ENCODE measurements around the gene PLEKHM3.
A peak's percentile ranks its signal among the peaks of the same experiment; 100 is the strongest.

Gene PLEKHM3

DNA sequence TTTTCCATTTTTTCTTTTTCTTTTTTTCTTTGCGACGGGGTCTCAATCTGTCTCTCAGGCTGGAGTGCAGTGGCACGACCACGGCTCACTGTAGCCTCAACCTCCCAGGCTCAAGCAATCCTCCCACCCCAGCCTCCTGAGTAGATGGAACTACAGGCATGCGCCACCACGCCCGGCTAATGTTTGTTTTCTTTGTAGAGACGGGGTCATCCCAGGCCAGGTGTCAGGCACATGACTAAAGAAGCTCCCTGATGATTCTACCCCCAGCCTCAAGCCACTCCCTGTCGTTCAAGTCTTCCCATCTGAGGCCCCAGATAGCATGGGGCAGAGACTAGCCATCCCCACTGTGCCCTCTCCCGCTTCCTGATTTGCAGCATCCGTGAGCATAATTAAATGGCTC lies 245.8 kb downstream of the PLEKHM3 start:
- TF ChIP-seq SUZ12 (IDR thresholded peaks at IDR 0.05; ENCODE audit: extremely low read depth, insufficient read depth, insufficient read length) (no peak), ZNF274 (IDR thresholded peaks at IDR 0.05; ENCODE audit: low read depth, low read length) (no peak), YY1 (IDR thresholded peaks at IDR 0.05; ENCODE audit: insufficient read depth, insufficient read length) (no peak)
- H3K9me3 ChIP-seq (ENCODE audit: insufficient read depth, low read length), result no peaks in the 10 kb centered on the region
- H3K27me3 ChIP-seq (ENCODE audit: insufficient read depth, insufficient read length), result no peaks in the 10 kb centered on the region
- no peak overlapping the region for H3K4me3 ChIP-seq (ENCODE audit: insufficient read length, low read depth)
- no peaks in the 10 kb centered on the region for H3K36me3 ChIP-seq (ENCODE audit: insufficient read depth, insufficient read length, low read length)
- no peak for DNase-seq (ENCODE audit: low read depth, low spot score)
- no peak overlapping the region for H3K9ac ChIP-seq (ENCODE audit: insufficient read length, low read depth)
- no peaks in the 10 kb centered on the region for H3K4me1 ChIP-seq (ENCODE audit: insufficient read depth, insufficient read length)

DNA sequence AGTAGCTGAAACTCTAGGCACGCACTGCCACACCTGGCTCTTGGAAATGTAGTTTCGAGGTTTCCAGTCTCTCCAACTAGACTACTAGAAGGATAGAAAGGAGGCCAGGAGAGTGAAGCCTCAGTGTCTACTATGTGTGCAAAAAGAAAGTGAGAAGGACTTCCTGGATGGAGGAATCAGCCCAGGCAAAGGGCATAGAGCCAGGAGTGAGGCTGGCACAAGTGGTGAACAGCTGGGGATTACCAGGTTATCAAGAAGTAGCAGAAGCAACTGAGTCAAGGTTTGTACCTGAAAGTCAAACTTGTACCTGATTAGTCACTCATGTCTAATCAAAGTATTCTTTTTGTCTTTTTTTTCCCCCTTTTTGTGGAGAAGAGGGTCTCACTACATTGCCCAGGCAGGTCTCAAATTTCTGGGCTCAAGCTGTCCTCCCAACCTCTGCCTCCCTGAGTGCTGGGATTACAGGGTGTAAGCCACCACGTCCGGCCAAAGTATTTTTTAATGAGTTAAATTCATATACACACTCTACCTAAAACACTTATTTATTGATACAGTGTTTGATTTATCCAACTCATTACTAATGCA lies 246.9 kb downstream of the PLEKHM3 start:
- Histone ChIP-seq H3K9me3 (ENCODE audit: insufficient read depth, low read length) (no peaks in the 10 kb centered on the region), H3K36me3 (ENCODE audit: insufficient read depth, insufficient read length, low read length) (no peaks in the 10 kb centered on the region), H3K4me1 (ENCODE audit: insufficient read depth, insufficient read length) (no peaks in the 10 kb centered on the region), H3K27me3 (ENCODE audit: insufficient read depth, insufficient read length) (no peaks in the 10 kb centered on the region), H3K9ac (ENCODE audit: insufficient read length, low read depth) (no peak overlapping the region), H3K4me3 (ENCODE audit: insufficient read length, low read depth) (no peak overlapping the region)
- TF ChIP-seq SUZ12 (IDR thresholded peaks at IDR 0.05; ENCODE audit: extremely low read depth, insufficient read depth, insufficient read length) (no peak), YY1 (IDR thresholded peaks at IDR 0.05; ENCODE audit: insufficient read depth, insufficient read length) (no peak), ZNF274 (IDR thresholded peaks at IDR 0.05; ENCODE audit: low read depth, low read length) (no peak)
- no peak for DNase-seq (ENCODE audit: low read depth, low spot score)

DNA sequence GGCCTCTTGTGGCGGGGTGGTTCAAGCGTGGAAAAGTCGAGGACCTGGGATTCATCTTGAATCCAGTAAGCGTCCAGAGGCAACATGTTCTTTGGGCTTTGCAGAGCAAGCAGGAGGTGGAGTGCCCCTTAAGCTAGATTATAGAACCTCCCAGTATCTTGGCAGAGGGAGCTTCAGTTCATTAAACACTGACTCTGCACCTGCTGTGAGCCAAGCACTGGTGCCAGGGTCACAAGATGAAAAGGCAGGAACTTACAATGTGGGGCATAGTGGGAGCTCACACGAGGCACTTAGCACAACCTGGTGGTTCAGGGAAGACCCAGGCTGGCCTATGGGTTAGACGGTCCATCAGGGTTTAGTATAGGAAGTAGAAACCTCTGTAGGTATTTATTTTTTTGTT lies 248.2 kb downstream of the PLEKHM3 start:
- no peak for DNase-seq (ENCODE audit: low read depth, low spot score)
- H3K4me1 ChIP-seq (ENCODE audit: insufficient read depth, insufficient read length), result no peaks in the 10 kb centered on the region
- H3K4me3 ChIP-seq (ENCODE audit: insufficient read length, low read depth), result no peak overlapping the region
- no peaks in the 10 kb centered on the region for H3K9me3 ChIP-seq (ENCODE audit: insufficient read depth, low read length)
- H3K27me3 ChIP-seq (ENCODE audit: insufficient read depth, insufficient read length), result no peaks in the 10 kb centered on the region
- H3K36me3 ChIP-seq (ENCODE audit: insufficient read depth, insufficient read length, low read length), result no peaks in the 10 kb centered on the region
- TF ChIP-seq YY1 (IDR thresholded peaks at IDR 0.05; ENCODE audit: insufficient read depth, insufficient read length) (no peak), ZNF274 (IDR thresholded peaks at IDR 0.05; ENCODE audit: low read depth, low read length) (no peak), SUZ12 (IDR thresholded peaks at IDR 0.05; ENCODE audit: extremely low read depth, insufficient read depth, insufficient read length) (no peak)
- H3K9ac ChIP-seq (ENCODE audit: insufficient read length, low read depth), result no peak overlapping the region

DNA sequence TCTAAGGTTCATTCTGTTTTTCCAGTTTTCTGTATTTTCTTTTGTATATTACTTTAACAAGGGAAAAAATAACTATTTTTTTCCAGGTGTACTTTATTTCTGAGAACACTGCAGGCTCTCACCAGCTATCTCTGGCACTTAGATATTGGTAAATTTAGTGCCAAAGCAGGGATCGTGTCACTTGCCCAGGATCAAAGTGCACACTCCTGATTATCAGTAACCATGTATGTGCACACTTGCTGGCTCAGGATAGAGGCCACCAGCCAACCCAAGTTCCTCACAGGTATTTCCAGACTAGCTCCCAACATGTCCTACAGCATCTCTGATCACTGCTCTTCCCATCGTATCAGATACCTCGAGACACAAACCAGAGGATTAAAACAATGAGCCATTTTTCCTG lies 249.9 kb downstream of the PLEKHM3 start:
- Histone ChIP-seq H3K27me3 (ENCODE audit: insufficient read depth, insufficient read length) (peaks cover 6% of the 10 kb centered on the region), H3K36me3 (ENCODE audit: insufficient read depth, insufficient read length, low read length) (no peaks in the 10 kb centered on the region), H3K9ac (ENCODE audit: insufficient read length, low read depth) (no peak overlapping the region), H3K9me3 (ENCODE audit: insufficient read depth, low read length) (no peaks in the 10 kb centered on the region), H3K4me1 (ENCODE audit: insufficient read depth, insufficient read length) (peaks cover 5% of the 10 kb centered on the region), H3K4me3 (ENCODE audit: insufficient read length, low read depth) (no peak overlapping the region)
- no peak for TF ChIP-seq SUZ12 (IDR thresholded peaks at IDR 0.05; ENCODE audit: extremely low read depth, insufficient read depth, insufficient read length)
- TF ChIP-seq YY1 (IDR thresholded peaks at IDR 0.05; ENCODE audit: insufficient read depth, insufficient read length), result no peak
- no peak for TF ChIP-seq ZNF274 (IDR thresholded peaks at IDR 0.05; ENCODE audit: low read depth, low read length)
- DNase-seq (ENCODE audit: low read depth, low spot score), result no peak

DNA sequence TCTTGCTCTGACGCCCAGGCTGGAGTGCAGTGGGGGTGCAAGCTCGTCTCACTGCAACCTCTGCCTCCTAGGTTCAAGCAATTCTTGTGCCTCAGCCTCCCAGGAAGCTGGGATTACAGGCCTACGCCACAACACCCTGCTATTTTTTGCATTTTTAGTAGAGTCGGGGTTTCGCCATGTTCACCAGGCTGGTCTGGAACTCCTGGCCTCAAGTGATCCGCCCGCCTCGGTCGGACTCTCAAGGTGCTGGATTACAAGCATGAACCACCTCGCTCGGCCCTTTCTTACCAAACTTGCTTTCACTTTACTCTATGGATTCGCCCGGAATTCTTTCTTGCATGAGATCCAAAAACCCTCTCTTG lies 252.5 kb downstream of the PLEKHM3 start:
- Histone ChIP-seq H3K9ac (ENCODE audit: insufficient read length, low read depth) (no peak overlapping the region), H3K36me3 (ENCODE audit: insufficient read depth, insufficient read length, low read length) (peaks cover 2% of the 10 kb centered on the region), H3K9me3 (ENCODE audit: insufficient read depth, low read length) (no peaks in the 10 kb centered on the region), H3K27me3 (ENCODE audit: insufficient read depth, insufficient read length) (peaks cover 6% of the 10 kb centered on the region), H3K4me3 (ENCODE audit: insufficient read length, low read depth) (no peak overlapping the region), H3K4me1 (ENCODE audit: insufficient read depth, insufficient read length) (peaks cover 10% of the 10 kb centered on the region)
- no peak for DNase-seq (ENCODE audit: low read depth, low spot score)
- TF ChIP-seq YY1 (IDR thresholded peaks at IDR 0.05; ENCODE audit: insufficient read depth, insufficient read length) (no peak), SUZ12 (IDR thresholded peaks at IDR 0.05; ENCODE audit: extremely low read depth, insufficient read depth, insufficient read length) (no peak), ZNF274 (IDR thresholded peaks at IDR 0.05; ENCODE audit: low read depth, low read length) (no peak)

DNA sequence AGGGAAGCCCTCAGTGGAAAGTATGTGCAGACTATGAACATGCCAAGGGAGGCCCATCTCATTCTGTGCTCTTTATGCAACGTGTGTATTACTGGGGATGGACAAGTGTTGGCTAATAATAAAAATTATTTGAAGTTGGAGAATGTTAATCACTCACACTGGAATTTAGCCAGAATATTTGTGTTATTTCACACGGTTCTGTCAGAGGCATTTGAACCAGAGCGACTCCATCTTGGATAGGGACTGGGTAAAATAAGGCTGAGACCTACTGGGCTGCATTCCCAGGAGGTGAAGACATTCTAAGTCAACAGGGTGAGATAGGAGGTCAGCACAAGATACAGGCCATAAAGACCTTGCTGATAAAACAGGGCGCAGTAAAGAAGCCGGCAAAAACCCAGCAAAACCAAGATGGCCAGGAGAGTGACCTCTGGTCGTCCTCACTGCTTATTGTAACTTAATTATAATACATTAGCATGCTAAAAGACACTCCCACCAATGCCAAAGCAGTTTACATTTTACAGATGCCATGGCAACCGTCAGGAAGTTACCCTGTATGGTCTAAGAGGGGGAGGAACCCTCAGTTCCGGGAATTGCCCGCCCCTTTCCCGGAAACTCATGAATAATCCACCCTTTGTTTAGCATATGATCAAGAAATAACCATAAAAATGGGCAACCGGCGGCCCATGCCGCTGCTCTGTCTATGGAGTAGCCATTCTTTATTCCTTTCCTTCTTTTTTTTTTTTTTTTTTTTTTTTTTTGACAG lies 253.1 kb downstream of the PLEKHM3 start:
- no peak overlapping the region for H3K4me3 ChIP-seq (ENCODE audit: insufficient read length, low read depth)
- peaks cover 7% of the 10 kb centered on the region for H3K36me3 ChIP-seq (ENCODE audit: insufficient read depth, insufficient read length, low read length)
- peaks cover 10% of the 10 kb centered on the region for H3K27me3 ChIP-seq (ENCODE audit: insufficient read depth, insufficient read length)
- DNase-seq (ENCODE audit: low read depth, low spot score), result no peak
- peaks cover 15% of the 10 kb centered on the region for H3K4me1 ChIP-seq (ENCODE audit: insufficient read depth, insufficient read length)
- no peak for TF ChIP-seq ZNF274 (IDR thresholded peaks at IDR 0.05; ENCODE audit: low read depth, low read length)
- H3K9ac ChIP-seq (ENCODE audit: insufficient read length, low read depth), result no peak overlapping the region
- no peaks in the 10 kb centered on the region for H3K9me3 ChIP-seq (ENCODE audit: insufficient read depth, low read length)

DNA sequence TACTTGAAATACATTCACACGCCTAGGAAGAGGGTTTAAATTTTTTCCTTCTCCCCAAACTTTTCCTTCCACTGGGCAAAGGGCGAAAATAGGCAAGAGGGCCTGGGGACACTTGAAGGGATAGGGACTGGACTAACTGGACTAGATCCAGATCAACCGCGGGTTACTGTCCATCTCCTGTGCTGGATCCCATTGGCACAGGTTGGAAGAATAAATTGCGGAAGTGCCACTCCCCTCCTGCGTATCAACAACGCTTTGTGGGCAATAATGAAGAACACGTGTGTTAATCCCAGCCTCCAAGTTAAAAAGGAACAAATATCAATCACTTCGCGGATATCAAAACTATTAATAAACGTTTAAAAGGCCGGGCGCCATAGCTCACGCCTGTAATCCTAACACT lies 253.9 kb downstream of the PLEKHM3 start:
- H3K9me3 ChIP-seq (ENCODE audit: insufficient read depth, low read length), result no peaks in the 10 kb centered on the region
- TF ChIP-seq YY1 (IDR thresholded peaks at IDR 0.05; ENCODE audit: insufficient read depth, insufficient read length), result no peak
- TF ChIP-seq ZNF274 (IDR thresholded peaks at IDR 0.05; ENCODE audit: low read depth, low read length), result no peak
- no peak for TF ChIP-seq SUZ12 (IDR thresholded peaks at IDR 0.05; ENCODE audit: extremely low read depth, insufficient read depth, insufficient read length)
- no peak for DNase-seq (ENCODE audit: low read depth, low spot score)
- no peak overlapping the region for H3K4me3 ChIP-seq (ENCODE audit: insufficient read length, low read depth)
- peaks cover 11% of the 10 kb centered on the region for H3K27me3 ChIP-seq (ENCODE audit: insufficient read depth, insufficient read length)
- peaks cover 14% of the 10 kb centered on the region for H3K36me3 ChIP-seq (ENCODE audit: insufficient read depth, insufficient read length, low read length)
- peaks cover 21% of the 10 kb centered on the region for H3K4me1 ChIP-seq (ENCODE audit: insufficient read depth, insufficient read length)
- peak overlapping the region; percentile 3 for H3K9ac ChIP-seq (ENCODE audit: insufficient read length, low read depth)
